ENCODE measurements around the gene CD79A. TPM values are rescaled to one million over a fixed set of nuclear protein-coding genes. Genes with fewer than 3 reads are reported as not detected.

CD79A gene
- total RNA-seq, 1 experiment from 2014 or later: 0.37 TPM

Small RNA genes within 50 kb of the gene (small RNA-seq; reads per million reads assigned to genes)
- gene MIR6797: 0.02 to 0.19 reads per million in 2 experiments

Other genes starting within 250 kb of the CD79A start
- not detected in 2 replicates for gene CEACAM7, start 189.0 kb upstream of the CD79A start, total RNA-seq (2014; rRNA removed; shearing (Covaris generic))
- not detected in 2 replicates for gene CEACAM5, start 168.7 kb upstream of the CD79A start, total RNA-seq (2014; rRNA removed; shearing (Covaris generic))
- gene CEACAM6, start 121.7 kb upstream of the CD79A start, total RNA-seq (2014; rRNA removed; shearing (Covaris generic)): 0.13 TPM in 1 of 2 replicates, not detected in the other
- not detected in 2 replicates for gene CEACAM3, start 80.7 kb upstream of the CD79A start, total RNA-seq (2014; rRNA removed; shearing (Covaris generic))
- gene LYPD4, start 32.6 kb upstream of the CD79A start, total RNA-seq (2014; rRNA removed; shearing (Covaris generic)): not detected in 2 replicates
- gene DMRTC2, start 32.2 kb upstream of the CD79A start, total RNA-seq (2014; rRNA removed; shearing (Covaris generic)): not detected in 2 replicates
- 1,776 and 1,861 TPM in 2 replicates for gene RPS19, start 17.0 kb upstream of the CD79A start, total RNA-seq (2014; rRNA removed; shearing (Covaris generic))
- gene ARHGEF1, start 5.9 kb downstream of the CD79A start, total RNA-seq (2014; rRNA removed; shearing (Covaris generic)): 18.9 and 24.9 TPM in 2 replicates
- gene ERFL, start 51.2 kb downstream of the CD79A start, total RNA-seq (2014; rRNA removed; shearing (Covaris generic)): not detected in 2 replicates
- gene RABAC1, start 82.0 kb downstream of the CD79A start, total RNA-seq (2014; rRNA removed; shearing (Covaris generic)): 137 and 154 TPM in 2 replicates
- 1.2 and 2.7 TPM in 2 replicates for gene ATP1A3, start 117.0 kb downstream of the CD79A start, total RNA-seq (2014; rRNA removed; shearing (Covaris generic))
- not detected in 2 replicates for gene GRIK5, start 192.9 kb downstream of the CD79A start, total RNA-seq (2014; rRNA removed; shearing (Covaris generic))
- gene ZNF574, start 198.9 kb downstream of the CD79A start, total RNA-seq (2014; rRNA removed; shearing (Covaris generic)): 11.9 and 13.8 TPM in 2 replicates